Parathyroid adenoma (tissue), 2 donors: ENCODE results near the gene ANKS6.

Experiments used
- H2AFZ ChIP-seq: fragments of 300-600 bp; sonication (generic); one replicate; pipeline ENCODE4 v1.7.0; 2017; ENCODE audit warnings: antibody characterized with exemption, mild to moderate bottlenecking
- H3K27ac ChIP-seq: fragments of 300-600 bp; sonication (generic); one replicate; pipeline ENCODE4 v1.7.0; 2017
- H3K27me3 ChIP-seq: fragments of 300-600 bp; sonication (generic); one replicate; pipeline ENCODE4 v1.7.0; 2017; ENCODE audit warnings: low read length; ENCODE audit not compliant: control insufficient read depth, insufficient read depth
- H3K36me3 ChIP-seq: fragments of 300-600 bp; sonication (generic); one replicate; pipeline ENCODE4 v1.7.0; 2017; ENCODE audit warnings: low read length; ENCODE audit not compliant: control insufficient read depth, insufficient read depth
- H3K4me1 ChIP-seq: fragments of 300-600 bp; sonication (generic); one replicate; pipeline ENCODE4 v1.7.0; 2017; ENCODE audit warnings: control low read depth
- H3K4me2 ChIP-seq: fragments of 300-600 bp; sonication (generic); one replicate; pipeline ENCODE4 v1.7.0; 2017; ENCODE audit warnings: low read length
- H3K4me3 ChIP-seq: fragments of 300-600 bp; sonication (generic); one replicate; pipeline ENCODE4 v1.7.0; 2017; ENCODE audit warnings: low read depth, low read length
- H3K79me2 ChIP-seq: fragments of 300-600 bp; sonication (generic); one replicate; pipeline ENCODE4 v1.7.0; 2017; ENCODE audit warnings: control low read depth
- H3K9ac ChIP-seq: fragments of 300-600 bp; sonication (generic); one replicate; pipeline ENCODE4 v1.7.0; 2017; ENCODE audit warnings: mild to moderate bottlenecking
- H3K9me3 ChIP-seq: fragments of 300-600 bp; sonication (generic); one replicate; pipeline ENCODE4 v1.7.0; 2017; ENCODE audit warnings: low read length; ENCODE audit not compliant: control insufficient read depth
- TF ChIP-seq, protein P1 (sequence below): fragments of 300-600 bp; sonication (generic); IDR thresholded peaks from one replicate; pipeline ENCODE4 v1.7.0; 2017; ENCODE audit warnings: antibody characterized with exemption, mild to moderate bottlenecking
- donor health status: primary hyperparathyroidism.

Gene ANKS6

GRCh38 chr9:98743329-98743728 lies 53.0 kb downstream of the ANKS6 start:
- Histone ChIP-seq H3K4me3 (no peak overlapping the region), H3K27me3 (no peaks in the 10 kb centered on the region), H3K79me2 (no peaks in the 10 kb centered on the region), H2AFZ (no peak overlapping the region), H3K9ac (no peak overlapping the region), H3K9me3 (no peaks in the 10 kb centered on the region), H3K36me3 (no peaks in the 10 kb centered on the region), H3K4me2 (no peak overlapping the region), H3K4me1 (no peaks in the 10 kb centered on the region), H3K27ac (no peak overlapping the region)
- TF ChIP-seq, protein P1, sequence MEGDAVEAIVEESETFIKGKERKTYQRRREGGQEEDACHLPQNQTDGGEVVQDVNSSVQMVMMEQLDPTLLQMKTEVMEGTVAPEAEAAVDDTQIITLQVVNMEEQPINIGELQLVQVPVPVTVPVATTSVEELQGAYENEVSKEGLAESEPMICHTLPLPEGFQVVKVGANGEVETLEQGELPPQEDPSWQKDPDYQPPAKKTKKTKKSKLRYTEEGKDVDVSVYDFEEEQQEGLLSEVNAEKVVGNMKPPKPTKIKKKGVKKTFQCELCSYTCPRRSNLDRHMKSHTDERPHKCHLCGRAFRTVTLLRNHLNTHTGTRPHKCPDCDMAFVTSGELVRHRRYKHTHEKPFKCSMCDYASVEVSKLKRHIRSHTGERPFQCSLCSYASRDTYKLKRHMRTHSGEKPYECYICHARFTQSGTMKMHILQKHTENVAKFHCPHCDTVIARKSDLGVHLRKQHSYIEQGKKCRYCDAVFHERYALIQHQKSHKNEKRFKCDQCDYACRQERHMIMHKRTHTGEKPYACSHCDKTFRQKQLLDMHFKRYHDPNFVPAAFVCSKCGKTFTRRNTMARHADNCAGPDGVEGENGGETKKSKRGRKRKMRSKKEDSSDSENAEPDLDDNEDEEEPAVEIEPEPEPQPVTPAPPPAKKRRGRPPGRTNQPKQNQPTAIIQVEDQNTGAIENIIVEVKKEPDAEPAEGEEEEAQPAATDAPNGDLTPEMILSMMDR = no peak

GRCh38 chr9:98742325-98743280 lies 53.8 kb downstream of the ANKS6 start:
- no peak overlapping the region for H3K9ac ChIP-seq

GRCh38 chr9:98740226-98740881 lies 56.0 kb downstream of the ANKS6 start:
- TF ChIP-seq, protein P1 = no peak
- no peak overlapping the region for H2AFZ ChIP-seq
- H3K79me2 ChIP-seq = no peaks in the 10 kb centered on the region
- H3K36me3 ChIP-seq = no peaks in the 10 kb centered on the region
- H3K27ac ChIP-seq = no peak overlapping the region
- no peaks in the 10 kb centered on the region for H3K4me1 ChIP-seq
- H3K9me3 ChIP-seq = no peaks in the 10 kb centered on the region
- H3K4me2 ChIP-seq = no peak overlapping the region
- no peaks in the 10 kb centered on the region for H3K27me3 ChIP-seq
- H3K9ac ChIP-seq = no peak overlapping the region
- no peak overlapping the region for H3K4me3 ChIP-seq

More at GRCh38 chr9:98742325-98743280, 53.8 kb downstream of the ANKS6 start:
- Histone ChIP-seq H3K27ac (no peak overlapping the region), H3K79me2 (no peaks in the 10 kb centered on the region), H3K36me3 (no peaks in the 10 kb centered on the region), H3K4me3 (no peak overlapping the region), H3K27me3 (no peaks in the 10 kb centered on the region), H3K4me1 (no peaks in the 10 kb centered on the region), H3K4me2 (no peak overlapping the region), H3K9me3 (no peaks in the 10 kb centered on the region), H2AFZ (no peak overlapping the region)
- TF ChIP-seq, protein P1 = no peak

DNA sequence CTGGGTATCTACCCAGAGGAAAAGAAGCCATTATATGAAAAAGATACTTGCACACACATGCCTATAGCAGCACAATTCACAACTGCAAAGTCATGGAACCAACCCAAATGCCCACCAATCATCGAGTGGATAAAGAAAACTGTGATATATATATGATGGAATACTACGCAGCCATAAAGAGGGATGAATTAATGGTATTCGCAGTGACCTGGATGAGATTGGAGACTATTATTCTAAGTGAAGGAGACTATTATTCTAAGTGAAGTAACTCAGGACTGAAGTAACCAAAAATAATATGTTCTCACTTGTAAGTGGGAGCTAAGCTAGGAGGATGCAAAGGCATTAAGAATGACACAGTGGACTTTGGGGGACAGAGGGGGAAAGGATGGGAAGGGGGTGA lies 57.6 kb downstream of the ANKS6 start:
- no peak overlapping the region for H3K27ac ChIP-seq
- H3K4me2 ChIP-seq = no peak overlapping the region
- no peaks in the 10 kb centered on the region for H3K4me1 ChIP-seq
- no peaks in the 10 kb centered on the region for H3K36me3 ChIP-seq
- no peaks in the 10 kb centered on the region for H3K79me2 ChIP-seq
- no peak overlapping the region for H2AFZ ChIP-seq
- TF ChIP-seq, protein P1 = no peak
- H3K9ac ChIP-seq = no peak overlapping the region
- H3K27me3 ChIP-seq = no peaks in the 10 kb centered on the region
- H3K4me3 ChIP-seq = no peak overlapping the region
- H3K9me3 ChIP-seq = no peaks in the 10 kb centered on the region
